Activated CD4-positive, alpha-beta T cell treated with anti-CD3 and anti-CD28 coated beads for 48 hours (primary cell): ENCODE data around the gene TEX13B.
"Not testable (repeated sequence)": the region's sequence is repeated elsewhere in the genome, so short reads cannot be mapped to it uniquely, and the experiment has no call there.

Experiments used
- DNase-seq: peaks from one replicate; pipeline ENCODE4 v3.0.0-alpha.2; 2020

Gene TEX13B

GRCh38 chrX:107982356-107982755 lies at the start of gene TEX13B:
TEX13B (minus strand) TSS chrX:107982370; CDS start chrX:107982127, 243 bp downstream.
- DNase-seq: no peak

GRCh38 chrX:108029928-108030711 lies 48.0 kb upstream of the TEX13B start:
- no peak for DNase-seq

- DNase-seq: no peak
These were observed 46.7 kb upstream of the TEX13B start for GRCh38 chrX:108028854-108029253.

GRCh38 chrX:108025954-108026600 lies 43.9 kb upstream of the TEX13B start:
- DNase-seq: no peak

GRCh38 chrX:108025376-108025775 lies 43.2 kb upstream of the TEX13B start:
- no peak for DNase-seq

GRCh38 chrX:108022491-108023089 lies 40.4 kb upstream of the TEX13B start:
- DNase-seq: peak; percentile 29

- no peak for DNase-seq
These were observed 38.5 kb upstream of the TEX13B start for GRCh38 chrX:108020631-108021030.

GRCh38 chrX:108019382-108019875 lies 37.3 kb upstream of the TEX13B start:
- DNase-seq: no peak

GRCh38 chrX:108018656-108019381 lies 36.6 kb upstream of the TEX13B start:
- DNase-seq: peak; percentile 17

GRCh38 chrX:108001218-108001814 lies 19.1 kb upstream of the TEX13B start:
- no peak for DNase-seq

GRCh38 chrX:108000751-108001150 lies 18.6 kb upstream of the TEX13B start:
- DNase-seq: no peak

GRCh38 chrX:107996124-107996523 lies 14.0 kb upstream of the TEX13B start:
- DNase-seq: no peak

- no peak for DNase-seq
These were observed 2.9 kb upstream of the TEX13B start for GRCh38 chrX:107985033-107985432.

GRCh38 chrX:107979534-107979933 lies 2.6 kb downstream of the TEX13B start:
- peak; percentile 9 for DNase-seq

- DNase-seq: no peak
These were observed 3.4 kb downstream of the TEX13B start for GRCh38 chrX:107978707-107979307.

- DNase-seq: no peak
These were observed 4.1 kb downstream of the TEX13B start for GRCh38 chrX:107978071-107978470.

- no peak for DNase-seq
These were observed 10.5 kb downstream of the TEX13B start for GRCh38 chrX:107971636-107972035.

- no peak for DNase-seq
These were observed 12.1 kb downstream of the TEX13B start for GRCh38 chrX:107970073-107970472.

- no peak for DNase-seq
These were observed 13.5 kb downstream of the TEX13B start for GRCh38 chrX:107968623-107969022.

GRCh38 chrX:107955337-107955736 lies 26.8 kb downstream of the TEX13B start:
- DNase-seq: not testable (repeated sequence)

GRCh38 chrX:107940095-107940494 lies 42.1 kb downstream of the TEX13B start:
- no peak for DNase-seq

GRCh38 chrX:107936434-107936730 lies 45.8 kb downstream of the TEX13B start:
- no peak for DNase-seq
